Measurements from ENCODE around the gene SMLR1. TPM values are rescaled to one million over a fixed set of nuclear protein-coding genes. Genes with fewer than 3 reads are reported as not detected.

Gene SMLR1
- total and polyA plus RNA-seq, 9 of the 15 experiments (the other 6 are each of a cell fraction or from before 2014, with no cell fraction given): not detected

- Histone ChIP-seq H3K4me1 (replicated peaks in 1 of 2; ENCODE audit: control insufficient read depth in 2 of 2, insufficient read depth in 2 of 2, low read length in 2 of 2) (no peaks in the 10 kb centered on the region), H4K20me1 (replicated peaks; ENCODE audit: control insufficient read depth, insufficient read depth, low read length) (no peaks in the 10 kb centered on the region), H3K36me3 (ENCODE audit: control insufficient read depth, insufficient read depth, low read length) (no peaks in the 10 kb centered on the region), H3K27ac (ENCODE audit: extremely low read depth, low read depth, low read length) (no peak overlapping the region), H3K9me3 (replicated peaks; ENCODE audit: control insufficient read depth, insufficient read depth, low read depth, low read length) (no peaks in the 10 kb centered on the region), H3K4me3 (no peak overlapping the region), H3K27me3 (ENCODE audit: control insufficient read depth in 2 of 2, insufficient read depth in 2 of 2, low read length in 2 of 2) (no peaks in the 10 kb centered on the region), H3K9ac (ENCODE audit: insufficient read depth in 1 of 2, low read depth in 2 of 2, low read length in 2 of 2) (no peak overlapping the region), H3K4me2 (ENCODE audit: insufficient read depth, low read length) (no peak overlapping the region), H2AFZ (ENCODE audit: low read depth, low read length) (no peak overlapping the region), H3K9me1 (ENCODE audit: control insufficient read depth, insufficient read depth, low read length) (no peaks in the 10 kb centered on the region), H3K79me2 (ENCODE audit: control insufficient read depth, insufficient read depth, low read length) (no peaks in the 10 kb centered on the region)
- no peak for FAIRE-seq
- BruUV-seq (replicated peaks): no TSS peak
- WGBS (ENCODE audit: insufficient coverage, low coverage, missing lambda C conversion rate): 22% methylated on average over 2 of the region's 2 CpGs
- ChIA-PET POLR2A (interaction anchor here (1.7 kb wide), 1 partner anchor 15 kb away, joined by 3 read pairs; no protein-coding TSS in a partner anchor), CTCF (ENCODE audit: low intra/inter-chr PET ratio) (no interaction called here)
- DNase-seq (ENCODE audit: extremely low read depth in 1 of 4, low spot score in 3 of 4): no peak
- in situ Hi-C loops (cut with MboI): no loop called here
- intact Hi-C loops (cut with micrococcal nuclease): loop anchor here (10.0 kb wide), 1 partner anchor 805 kb away; no protein-coding TSS in a partner anchor
- TF ChIP-seq HOXB6 (CRISPR knock-in tag; IDR thresholded peaks at IDR 0.05; ENCODE audit: borderline replicate concordance): no peak
- no peak for TF ChIP-seq ARHGAP35 (IDR thresholded peaks at IDR 0.05; ENCODE audit: partially characterized antibody)
- TF ChIP-seq ZHX1 (conservative IDR thresholded peaks at IDR 0.05; ENCODE audit: low read length): no peak
- TF ChIP-seq ZNF655 (CRISPR knock-in tag; IDR thresholded peaks at IDR 0.05): no peak
- no peak for TF ChIP-seq ZNF707 (CRISPR knock-in tag; conservative IDR thresholded peaks at IDR 0.05)
- no peak for TF ChIP-seq SMAD1 (IDR thresholded peaks at IDR 0.05; ENCODE audit: low read depth, low read length, partially characterized antibody)
- TF ChIP-seq ZNF140 (CRISPR knock-in tag; IDR thresholded peaks at IDR 0.05): no peak
- ATAC-seq: no peak
Measured at GRCh38 chr6:130840050-130840449, 12.8 kb downstream of the SMLR1 start.

Data from K562 (cell line).